Ovary (tissue), 3 donors: ENCODE data around the gene PFN2.

Source experiments
- CTCF ChIP-seq, 3 donors: fragments of 450-650 bp in 2 of 3; fragments of 200-600 bp in 1 of 3; IDR thresholded peaks; one replicate each; pipeline versions ENCODE4 v1.5.1 to v1.8.0; 2016 to 2022; ENCODE audit warnings: antibody characterized with exemption in 3 of 3, mild to moderate bottlenecking in 1 of 3
- EP300 ChIP-seq: sonication (generic); formaldehyde crosslinking; IDR thresholded peaks from one replicate; pipeline ENCODE4 v1.6.1; 2017; ENCODE audit warnings: antibody characterized with exemption
- POLR2A ChIP-seq: fragments of 450-650 bp; IDR thresholded peaks from one replicate; pipeline ENCODE4 v1.6.1; 2017; ENCODE audit warnings: antibody characterized with exemption, mild to moderate bottlenecking, moderate library complexity
- donor health status: DM: no; HTN: no; CAD: no.

GRCh38 chr3:149998946-149999345, 28.3 kb upstream of the PFN2 start:
- no peak for TF ChIP-seq CTCF (IDR thresholded peaks at IDR 0.05)
- TF ChIP-seq POLR2A, result no peak
- TF ChIP-seq EP300, result no peak
